Brain microvascular endothelial cell (primary cell): ENCODE data around the gene LCP2.

Experiments used
- DNase-seq: peaks from one replicate; pipeline ENCODE4 v3.0.0-alpha.2; 2020
- H3K27ac ChIP-seq: fragments of 250-450 bp; sonication (Bioruptor Pico); 2 replicates; pipeline ENCODE4 v1.5.1; 2020; ENCODE audit warnings: mild to moderate bottlenecking, moderate library complexity
- H3K27me3 ChIP-seq: fragments of 250-450 bp; sonication (Bioruptor Pico); replicated peaks from 2 replicates; pipeline ENCODE4 v1.5.1; 2020; ENCODE audit warnings: mild to moderate bottlenecking
- H3K36me3 ChIP-seq: fragments of 250-450 bp; sonication (Bioruptor Pico); replicated peaks from 2 replicates; pipeline ENCODE4 v1.5.1; 2020; ENCODE audit warnings: mild to moderate bottlenecking
- H3K4me3 ChIP-seq: 2 replicates; pipeline ENCODE4 v1.5.1; 2011; ENCODE audit warnings: low read depth, mild to moderate bottlenecking, control low read depth, low read length, moderate library complexity
- in situ Hi-C: cut with HindIII; loops from 2 replicates; pipeline ENCODE4 v1.10.0; 2017; ENCODE audit warnings: low sequenced_read_pairs, low pct_ligation_motif_present
- TF ChIP-seq, protein P1 (sequence below): IDR thresholded peaks from 2 replicates; pipeline ENCODE4 v1.5.1; 2011; ENCODE audit warnings: low read depth, mild to moderate bottlenecking, moderate library complexity, low read length, control low read depth, inconsistent platforms; ENCODE audit errors: missing control alignments

Gene LCP2

GRCh38 chr5:170263906-170264305 is 33.7 kb downstream of the LCP2 start:
- peaks cover 15% of the 10 kb centered on the region for H3K27me3 ChIP-seq
- in situ Hi-C loops: no loop called here
- no peaks in the 10 kb centered on the region for H3K36me3 ChIP-seq
- no peak for DNase-seq
- TF ChIP-seq, protein P1, sequence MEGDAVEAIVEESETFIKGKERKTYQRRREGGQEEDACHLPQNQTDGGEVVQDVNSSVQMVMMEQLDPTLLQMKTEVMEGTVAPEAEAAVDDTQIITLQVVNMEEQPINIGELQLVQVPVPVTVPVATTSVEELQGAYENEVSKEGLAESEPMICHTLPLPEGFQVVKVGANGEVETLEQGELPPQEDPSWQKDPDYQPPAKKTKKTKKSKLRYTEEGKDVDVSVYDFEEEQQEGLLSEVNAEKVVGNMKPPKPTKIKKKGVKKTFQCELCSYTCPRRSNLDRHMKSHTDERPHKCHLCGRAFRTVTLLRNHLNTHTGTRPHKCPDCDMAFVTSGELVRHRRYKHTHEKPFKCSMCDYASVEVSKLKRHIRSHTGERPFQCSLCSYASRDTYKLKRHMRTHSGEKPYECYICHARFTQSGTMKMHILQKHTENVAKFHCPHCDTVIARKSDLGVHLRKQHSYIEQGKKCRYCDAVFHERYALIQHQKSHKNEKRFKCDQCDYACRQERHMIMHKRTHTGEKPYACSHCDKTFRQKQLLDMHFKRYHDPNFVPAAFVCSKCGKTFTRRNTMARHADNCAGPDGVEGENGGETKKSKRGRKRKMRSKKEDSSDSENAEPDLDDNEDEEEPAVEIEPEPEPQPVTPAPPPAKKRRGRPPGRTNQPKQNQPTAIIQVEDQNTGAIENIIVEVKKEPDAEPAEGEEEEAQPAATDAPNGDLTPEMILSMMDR: no peak
- H3K27ac ChIP-seq: no peak overlapping the region
- H3K4me3 ChIP-seq: no peak overlapping the region

GRCh38 chr5:170262061-170263045 is 35.2 kb downstream of the LCP2 start:
- Histone ChIP-seq H3K36me3 (no peaks in the 10 kb centered on the region), H3K27ac (no peak overlapping the region), H3K4me3 (no peak overlapping the region), H3K27me3 (peaks cover 15% of the 10 kb centered on the region)
- DNase-seq: no peak
- in situ Hi-C loops: no loop called here
- TF ChIP-seq, protein P1: no peak

DNA sequence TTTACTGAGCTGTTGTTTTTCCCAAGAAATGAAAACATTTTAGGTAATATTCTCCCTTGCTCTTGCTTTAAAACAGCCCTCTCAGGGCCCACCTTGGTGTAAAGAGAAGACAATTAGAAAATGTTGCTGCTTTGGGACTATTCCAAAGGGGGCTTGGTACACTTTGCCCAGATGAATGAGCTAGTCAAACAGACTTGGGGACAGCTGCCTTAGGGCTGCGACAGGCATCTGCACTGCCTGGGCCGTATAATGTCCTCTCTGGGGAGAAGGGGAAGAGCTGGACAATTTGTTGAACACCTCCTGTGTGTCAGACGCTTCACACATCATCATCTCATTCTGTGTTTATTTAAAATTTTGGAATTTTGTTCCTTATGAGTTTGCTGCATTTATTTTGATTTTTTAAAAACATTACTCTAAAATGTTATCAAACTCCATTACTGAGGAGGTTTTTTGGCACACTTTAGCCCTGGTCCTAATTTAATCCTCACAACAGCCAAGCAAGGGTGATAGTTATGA is 36.0 kb downstream of the LCP2 start:
- Histone ChIP-seq H3K27ac (no peak overlapping the region), H3K4me3 (no peak overlapping the region), H3K27me3 (peaks cover 10% of the 10 kb centered on the region), H3K36me3 (no peaks in the 10 kb centered on the region)
- in situ Hi-C loops: no loop called here
- no peak for DNase-seq
- TF ChIP-seq, protein P1: no peak

DNA sequence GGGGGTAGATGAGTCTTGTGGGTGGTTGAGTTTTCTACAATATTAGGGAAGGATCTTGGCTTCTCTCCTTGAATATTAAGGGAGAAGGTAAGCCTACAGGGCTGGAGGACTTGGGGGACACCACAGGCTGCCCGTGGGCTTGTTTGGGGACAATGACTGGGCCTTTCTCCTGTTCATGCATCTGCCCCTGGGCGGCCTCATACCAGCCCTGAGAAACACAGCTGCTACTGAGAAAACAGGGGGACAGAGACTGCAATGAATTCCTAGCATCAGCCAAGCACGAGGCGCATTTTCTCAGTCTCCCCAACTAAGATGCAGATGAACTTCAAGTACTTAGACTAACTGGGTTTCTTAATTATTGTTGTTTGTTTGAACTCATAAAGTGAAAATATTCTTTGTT is 40.2 kb downstream of the LCP2 start:
- in situ Hi-C loops: no loop called here
- no peak overlapping the region for H3K27ac ChIP-seq
- H3K27me3 ChIP-seq: no peaks in the 10 kb centered on the region
- no peak overlapping the region for H3K4me3 ChIP-seq
- no peak for DNase-seq
- no peaks in the 10 kb centered on the region for H3K36me3 ChIP-seq
- TF ChIP-seq, protein P1: no peak

DNA sequence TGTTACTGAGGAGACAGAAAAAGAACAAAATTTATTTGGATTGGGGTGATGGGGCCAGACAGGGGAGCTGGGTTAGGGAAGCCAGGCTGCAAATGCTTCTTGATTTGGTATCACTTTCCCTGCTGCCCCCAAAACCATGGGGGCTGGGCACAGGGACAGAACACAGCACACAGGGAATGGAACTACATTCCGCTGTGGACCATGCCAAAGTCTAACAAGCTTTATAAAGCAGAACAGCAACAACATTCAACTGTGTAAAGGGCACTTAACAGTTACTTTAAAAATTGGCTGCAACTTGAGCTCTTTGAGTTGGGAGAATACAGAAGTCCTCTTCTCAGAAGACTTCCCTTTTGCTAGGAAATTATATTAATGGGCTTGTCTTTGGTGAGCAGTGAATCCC is 41.0 kb downstream of the LCP2 start:
- in situ Hi-C loops: no loop called here
- TF ChIP-seq, protein P1: no peak
- DNase-seq: no peak
- H3K36me3 ChIP-seq: no peaks in the 10 kb centered on the region
- peaks cover under 1% of the 10 kb centered on the region for H3K27me3 ChIP-seq
- H3K27ac ChIP-seq: no peak overlapping the region
- H3K4me3 ChIP-seq: no peak overlapping the region

DNA sequence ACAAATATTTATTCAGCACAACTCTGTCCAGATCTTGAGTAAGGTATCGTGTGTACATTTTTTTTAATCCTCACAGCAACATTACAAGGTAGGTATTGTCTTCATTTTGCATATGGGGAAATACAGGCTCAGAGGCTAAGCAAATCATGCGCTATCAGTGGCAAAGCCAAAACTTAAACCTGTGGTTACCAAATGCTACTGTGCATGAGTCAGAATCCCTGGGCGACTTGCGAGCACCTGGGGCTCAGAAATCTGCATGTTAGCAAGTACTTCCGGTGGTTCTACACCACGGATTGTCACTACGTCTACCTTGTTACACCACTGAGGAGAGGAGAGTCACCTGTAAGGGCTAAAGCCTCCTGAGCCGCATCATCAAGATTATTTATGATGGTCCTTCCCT is 43.5 kb downstream of the LCP2 start:
- Histone ChIP-seq H3K36me3 (no peaks in the 10 kb centered on the region), H3K27me3 (peaks cover 4% of the 10 kb centered on the region), H3K27ac (no peak overlapping the region), H3K4me3 (no peak overlapping the region)
- TF ChIP-seq, protein P1: no peak
- in situ Hi-C loops: no loop called here
- no peak for DNase-seq
